ELF-1 (cell line): ENCODE data around the gene MED7.

Experiments used
- DNase-seq: peaks from one replicate; pipeline ENCODE4 v3.0.0-alpha.2; 2016; ENCODE audit warnings: low read depth, low spot score

MED7 gene

GRCh38 chr5:157106630-157107461 lies 35.8 kb downstream of the MED7 start:
- no peak for DNase-seq

- DNase-seq, result no peak
Observed at GRCh38 chr5:157100140-157100679, 42.5 kb downstream of the MED7 start.

GRCh38 chr5:157088342-157088990 lies 54.2 kb downstream of the MED7 start:
- DNase-seq, result no peak
